Gastrocnemius medialis (tissue), 4 donors: ENCODE results near the gene NUDCD2.
"Not testable (repeated sequence)": the region's sequence is repeated elsewhere in the genome, so short reads cannot be mapped to it uniquely, and the experiment has no call there.

ENCODE experiments used
- CTCF ChIP-seq, 5 experiments: fragments of 450-650 bp in 3 of 5; fragments of 200-600 bp in 2 of 5; sonication (generic) in 2 of 5; IDR thresholded peaks in 4 of 5; conservative IDR thresholded peaks in 1 of 5; 1 replicate in 4 of 5; 2 replicates in 1 of 5; pipeline ENCODE4 v1.5.1; 2016 to 2019; ENCODE audit warnings: antibody characterized with exemption in 5 of 5, mild to moderate bottlenecking in 3 of 5, moderate library complexity in 3 of 5
- POLR2A ChIP-seq, 2 donors: fragments of 450-650 bp; IDR thresholded peaks; one replicate each; pipeline ENCODE4 v1.6.1; 2017; ENCODE audit warnings: antibody characterized with exemption in 2 of 2, mild to moderate bottlenecking in 2 of 2, moderate library complexity in 2 of 2

GRCh38 chr5:163455406-163455805 is 4.5 kb downstream of the NUDCD2 start:
- not testable (repeated sequence) for TF ChIP-seq CTCF (IDR thresholded peaks at IDR 0.05 in 4 of 5, conservative IDR thresholded peaks at IDR 0.05 in 1 of 5); POLR2A (IDR thresholded peaks at IDR 0.05)
